HG02870 (cell line): ENCODE measurements around the gene GPR132.

Source experiments
- ATAC-seq: cut with Tn5 transposase; IDR thresholded peaks from one replicate; pipeline ENCODE4 v1.9.1; 2021; ENCODE audit warnings: mild to moderate bottlenecking, moderate library complexity; ENCODE audit not compliant: unreplicated experiment

The GPR132 gene

GRCh38 chr14:105005929-105006830 is 59.0 kb downstream of the GPR132 start:
- ATAC-seq = no peak

- no peak for ATAC-seq
Observed at GRCh38 chr14:105005329-105005928, 59.8 kb downstream of the GPR132 start.
